ENCODE data around the gene C16orf95. TPM values are rescaled to one million over a fixed set of nuclear protein-coding genes. Genes with fewer than 3 reads are reported as not detected.
"Not testable (repeated sequence)": the region's sequence is repeated elsewhere in the genome, so short reads cannot be mapped to it uniquely, and the experiment has no call there.

C16orf95 gene, protein sequence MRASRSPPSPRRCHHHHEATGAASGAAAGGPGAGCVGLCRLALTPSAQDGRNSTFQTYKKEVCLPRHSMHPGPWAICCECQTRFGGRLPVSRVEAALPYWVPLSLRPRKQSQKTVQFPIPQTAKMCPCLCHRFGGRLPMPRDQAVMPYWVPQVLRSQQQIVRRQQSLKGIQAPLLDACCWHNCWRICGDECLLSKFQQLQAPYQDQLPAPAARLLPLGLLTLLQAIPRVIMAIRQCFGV
- total RNA-seq, result 6.8 and 8.8 TPM in 2 replicates
- long read RNA-seq, partial matches to known transcripts, result 0 of 1 reads
- long read RNA-seq, other reads (novel, unspliced or antisense), result 1 of 1 reads

- Mint-ChIP-seq H3K27ac (ENCODE audit: unreplicated experiment) (peak within 1 kb of the TSS; percentile 96), H3K4me3 (peak within 1 kb of the TSS; percentile 96), H3K36me3 (ENCODE audit: low read depth) (no peaks in the 10 kb centered on the region), H3K9me3 (no peaks in the 10 kb centered on the region), H3K4me1 (peaks cover 14% of the 10 kb centered on the region), H3K27me3 (ENCODE audit: low read depth) (no peaks in the 10 kb centered on the region)
- peak; percentile 58 for TF ChIP-seq CTCF (conservative IDR thresholded peaks at IDR 0.05)
- peak; percentile 99 for DNase-seq (ENCODE audit: low read depth, low spot score)
These were observed at the start of gene C16orf95 for GRCh38 chr16:87316923-87317749. Gene C16orf95 (minus strand): TSS chr16:87317392. CDS start chr16:87317242, 150 bp downstream.

GRCh38 chr16:87366930-87367329 is 49.7 kb upstream of the C16orf95 start:
- Mint-ChIP-seq H3K9me3 (no peaks in the 10 kb centered on the region), H3K4me3 (no peak overlapping the region), H3K27me3 (ENCODE audit: low read depth) (no peaks in the 10 kb centered on the region), H3K27ac (ENCODE audit: unreplicated experiment) (no peak overlapping the region), H3K4me1 (peaks cover 33% of the 10 kb centered on the region), H3K36me3 (ENCODE audit: low read depth) (no peaks in the 10 kb centered on the region)
- TF ChIP-seq CTCF (conservative IDR thresholded peaks at IDR 0.05), result no peak
- no peak for DNase-seq (ENCODE audit: low read depth, low spot score)

GRCh38 chr16:87366288-87366687 is 49.1 kb upstream of the C16orf95 start:
- peaks cover 29% of the 10 kb centered on the region for H3K4me1 Mint-ChIP-seq
- no peak overlapping the region for H3K27ac Mint-ChIP-seq (ENCODE audit: unreplicated experiment)
- no peak for TF ChIP-seq CTCF (conservative IDR thresholded peaks at IDR 0.05)
- H3K27me3 Mint-ChIP-seq (ENCODE audit: low read depth), result no peaks in the 10 kb centered on the region
- H3K4me3 Mint-ChIP-seq, result no peak overlapping the region
- no peaks in the 10 kb centered on the region for H3K36me3 Mint-ChIP-seq (ENCODE audit: low read depth)
- no peak for DNase-seq (ENCODE audit: low read depth, low spot score)
- no peaks in the 10 kb centered on the region for H3K9me3 Mint-ChIP-seq

- no peak overlapping the region for H3K4me3 Mint-ChIP-seq
- TF ChIP-seq CTCF (conservative IDR thresholded peaks at IDR 0.05), result no peak
These were observed 48.0 kb upstream of the C16orf95 start for GRCh38 chr16:87365021-87365713.

DNA sequence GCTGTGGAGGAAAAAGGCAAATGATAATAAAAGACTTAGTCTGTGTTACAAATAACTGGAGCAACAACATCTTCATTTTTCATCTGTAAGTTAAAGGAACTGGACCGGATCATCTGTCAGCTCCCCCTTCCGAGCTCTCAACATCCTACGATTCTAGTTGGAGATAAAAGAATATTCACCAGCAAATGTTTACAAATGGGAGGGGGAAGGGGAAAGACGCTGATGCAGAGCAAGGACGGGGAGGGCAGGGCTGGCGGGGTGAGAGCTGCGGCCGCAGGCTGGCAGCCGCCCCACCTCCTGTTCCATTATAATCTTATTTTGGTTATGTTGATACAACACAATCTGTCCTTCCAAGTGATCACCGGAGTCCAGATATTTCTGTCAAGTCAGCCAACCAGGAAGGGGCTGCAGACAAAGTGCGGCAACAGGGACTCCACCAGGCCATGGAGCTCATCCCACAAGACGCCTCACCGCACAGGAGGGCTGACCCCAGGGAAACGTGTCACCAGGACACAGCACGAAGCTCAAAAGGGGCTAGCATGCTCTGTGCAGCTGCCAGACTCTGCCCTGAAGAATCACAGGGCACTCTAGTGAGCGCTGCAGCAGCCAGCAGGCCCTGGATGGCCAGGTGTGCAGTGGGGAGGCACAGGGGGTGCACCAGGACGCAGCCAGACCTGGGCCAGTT is 46.7 kb upstream of the C16orf95 start:
- Mint-ChIP-seq H3K36me3 (ENCODE audit: low read depth) (no peaks in the 10 kb centered on the region), H3K9me3 (no peaks in the 10 kb centered on the region), H3K4me1 (peaks cover 18% of the 10 kb centered on the region), H3K27me3 (ENCODE audit: low read depth) (no peaks in the 10 kb centered on the region), H3K4me3 (no peak overlapping the region), H3K27ac (ENCODE audit: unreplicated experiment) (peak overlapping the region; percentile 64)
- TF ChIP-seq CTCF (conservative IDR thresholded peaks at IDR 0.05), result no peak
- DNase-seq (ENCODE audit: low read depth, low spot score), result no peak

More at GRCh38 chr16:87365021-87365713, 48.0 kb upstream of the C16orf95 start:
- DNase-seq (ENCODE audit: low read depth, low spot score), result no peak
- Mint-ChIP-seq H3K27me3 (ENCODE audit: low read depth) (no peaks in the 10 kb centered on the region), H3K36me3 (ENCODE audit: low read depth) (no peaks in the 10 kb centered on the region), H3K27ac (ENCODE audit: unreplicated experiment) (no peak overlapping the region), H3K4me1 (peaks cover 23% of the 10 kb centered on the region), H3K9me3 (no peaks in the 10 kb centered on the region)

DNA sequence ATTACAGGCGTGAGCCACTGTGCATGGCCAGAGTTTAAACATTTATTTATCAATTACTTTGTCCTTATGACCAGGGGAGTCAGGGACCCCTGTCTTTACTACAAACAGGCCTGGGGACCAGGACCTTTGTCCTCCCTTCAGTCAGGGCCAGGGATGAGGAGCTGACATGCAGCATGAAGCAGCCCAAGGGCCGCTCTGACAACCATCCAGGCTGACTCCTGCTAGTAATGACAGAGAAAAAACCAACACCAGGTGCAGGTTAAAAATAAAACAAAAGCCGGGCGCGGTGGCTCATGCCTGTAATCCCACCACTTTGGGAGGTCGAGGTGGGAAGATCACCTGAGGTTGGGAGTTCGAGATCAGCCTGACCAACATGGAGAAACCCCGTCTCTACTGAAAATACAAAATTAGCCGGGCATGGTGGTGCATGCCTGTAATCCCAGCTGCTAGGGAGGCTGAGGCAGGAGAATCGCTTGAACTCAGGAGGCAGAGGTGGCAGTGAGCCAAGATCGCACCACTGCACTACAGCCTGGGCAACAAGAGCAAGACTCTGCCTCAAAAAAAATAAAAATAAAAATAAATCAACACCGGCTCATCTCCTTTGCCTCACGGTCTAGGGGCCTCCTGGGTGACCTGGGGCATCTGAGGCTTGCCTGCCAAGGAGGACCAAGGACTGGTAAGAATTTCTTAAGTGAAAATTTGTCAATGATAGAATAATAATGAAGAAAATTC is 45.8 kb upstream of the C16orf95 start:
- H3K4me3 Mint-ChIP-seq; H3K9me3 Mint-ChIP-seq; H3K27me3 Mint-ChIP-seq (ENCODE audit: low read depth); H3K36me3 Mint-ChIP-seq (ENCODE audit: low read depth); DNase-seq (ENCODE audit: low read depth, low spot score); H3K27ac Mint-ChIP-seq (ENCODE audit: unreplicated experiment): not testable (repeated sequence)
- H3K4me1 Mint-ChIP-seq, result peaks cover 13% of the 10 kb centered on the region
